Stimulated activated naive CD8-positive, alpha-beta T cell treated with anti-CD3 and anti-CD28 coated beads, Interleukin-15, Interleukin-2, amounts not matched to agents 100 ng/mL and 50 ng/mL, for 24 hours (primary cell): Measurements from ENCODE around the gene CACNG6.
"Not testable (repeated sequence)": the region's sequence is repeated elsewhere in the genome, so short reads cannot be mapped to it uniquely, and the experiment has no call there.

Experiments
- H3K27ac Mint-ChIP-seq: one replicate; pipeline ENCODE4 v1.8.0; 2021; ENCODE audit warnings: mild to moderate bottlenecking, mixed read lengths
- H3K27me3 Mint-ChIP-seq: one replicate; pipeline ENCODE4 v1.8.0; 2021; ENCODE audit warnings: mixed read lengths
- H3K36me3 Mint-ChIP-seq: one replicate; pipeline ENCODE4 v1.8.0; 2021; ENCODE audit warnings: low read depth, mixed read lengths
- H3K4me1 Mint-ChIP-seq: one replicate; pipeline ENCODE4 v1.8.0; 2021; ENCODE audit warnings: low read depth, mixed read lengths
- H3K4me3 Mint-ChIP-seq: one replicate; pipeline ENCODE4 v1.8.0; 2021; ENCODE audit warnings: mild to moderate bottlenecking, mixed read lengths
- H3K9me3 Mint-ChIP-seq: one replicate; pipeline ENCODE4 v1.8.0; 2021; ENCODE audit warnings: mixed read lengths

CACNG6 gene

GRCh38 chr19:54035215-54036178, 44.1 kb downstream of the CACNG6 start:
- peaks cover 14% of the 10 kb centered on the region for H3K27me3 Mint-ChIP-seq
- no peak overlapping the region for H3K27ac Mint-ChIP-seq
- no peaks in the 10 kb centered on the region for H3K4me1 Mint-ChIP-seq
- no peak overlapping the region for H3K4me3 Mint-ChIP-seq
- H3K9me3 Mint-ChIP-seq: no peaks in the 10 kb centered on the region
- no peaks in the 10 kb centered on the region for H3K36me3 Mint-ChIP-seq

- not testable (repeated sequence) for H3K27ac Mint-ChIP-seq, H3K27me3 Mint-ChIP-seq, H3K4me1 Mint-ChIP-seq, H3K36me3 Mint-ChIP-seq, H3K9me3 Mint-ChIP-seq, H3K4me3 Mint-ChIP-seq
These were observed 45.1 kb downstream of the CACNG6 start for GRCh38 chr19:54036542-54036941.

GRCh38 chr19:54040003-54040402, 48.6 kb downstream of the CACNG6 start:
- H3K4me1 Mint-ChIP-seq: no peaks in the 10 kb centered on the region
- no peaks in the 10 kb centered on the region for H3K36me3 Mint-ChIP-seq
- H3K27ac Mint-ChIP-seq: no peak overlapping the region
- no peak overlapping the region for H3K4me3 Mint-ChIP-seq
- peaks cover 23% of the 10 kb centered on the region for H3K27me3 Mint-ChIP-seq
- H3K9me3 Mint-ChIP-seq: no peaks in the 10 kb centered on the region

GRCh38 chr19:54041969-54042606, 50.7 kb downstream of the CACNG6 start:
- Mint-ChIP-seq H3K27me3 (peaks cover 38% of the 10 kb centered on the region), H3K9me3 (no peaks in the 10 kb centered on the region), H3K4me1 (no peaks in the 10 kb centered on the region), H3K27ac (no peak overlapping the region), H3K36me3 (no peaks in the 10 kb centered on the region), H3K4me3 (no peak overlapping the region)

- no peak overlapping the region for H3K4me3 Mint-ChIP-seq
- H3K36me3 Mint-ChIP-seq: no peaks in the 10 kb centered on the region
- no peaks in the 10 kb centered on the region for H3K9me3 Mint-ChIP-seq
- peaks cover 38% of the 10 kb centered on the region for H3K27me3 Mint-ChIP-seq
- H3K4me1 Mint-ChIP-seq: no peaks in the 10 kb centered on the region
- no peak overlapping the region for H3K27ac Mint-ChIP-seq
These were observed 51.6 kb downstream of the CACNG6 start for GRCh38 chr19:54042989-54043388.

- peaks cover 46% of the 10 kb centered on the region for H3K27me3 Mint-ChIP-seq
- H3K4me3 Mint-ChIP-seq: no peak overlapping the region
- no peaks in the 10 kb centered on the region for H3K36me3 Mint-ChIP-seq
- H3K4me1 Mint-ChIP-seq: no peaks in the 10 kb centered on the region
- H3K27ac Mint-ChIP-seq: no peak overlapping the region
- H3K9me3 Mint-ChIP-seq: peaks cover 8% of the 10 kb centered on the region
These were observed 54.3 kb downstream of the CACNG6 start for GRCh38 chr19:54045771-54046170.

GRCh38 chr19:54047616-54048015, 56.2 kb downstream of the CACNG6 start:
- Mint-ChIP-seq H3K27me3 (peaks cover 41% of the 10 kb centered on the region), H3K9me3 (peaks cover 8% of the 10 kb centered on the region), H3K4me3 (no peak overlapping the region), H3K27ac (no peak overlapping the region), H3K4me1 (no peaks in the 10 kb centered on the region), H3K36me3 (no peaks in the 10 kb centered on the region)
